Activated CD4-positive, alpha-beta memory T cell treated with anti-CD3 and anti-CD28 coated beads, Interleukin-2, amount 10 ng/mL, durations not matched to agents 7 days and 5 days (primary cell): ENCODE measurements around the gene LCN6. TPM values are rescaled to one million over a fixed set of nuclear protein-coding genes. Genes with fewer than 3 reads are reported as not detected.
"Not testable (repeated sequence)": the region's sequence is repeated elsewhere in the genome, so short reads cannot be mapped to it uniquely, and the experiment has no call there.

Experiments
- CTCF ChIA-PET: fragments of 350-600 bp; sonication (Branson Sonifier 250); formaldehyde crosslinking; loops from one replicate; lab custom pipeline; 2021; ENCODE audit warnings: antibody characterized with exemption, inconsistent platforms; lab: Charles Lee
- POLR2A ChIA-PET: fragments of 350-600 bp; sonication (Branson Sonifier 250); formaldehyde crosslinking; loops from one replicate; lab custom pipeline; 2021; ENCODE audit warnings: antibody characterized with exemption; lab: Charles Lee
- DNase-seq: peaks from one replicate; pipeline ENCODE4 v3.0.0-alpha.2; 2020
- H3K27ac Mint-ChIP-seq: one replicate; pipeline ENCODE4 v1.8.0; 2021; ENCODE audit warnings: mild to moderate bottlenecking, mixed read lengths
- H3K27me3 Mint-ChIP-seq: one replicate; pipeline ENCODE4 v1.8.0; 2021; ENCODE audit warnings: mixed read lengths
- H3K36me3 Mint-ChIP-seq: one replicate; pipeline ENCODE4 v1.8.0; 2021; ENCODE audit warnings: low read depth, mixed read lengths
- H3K4me1 Mint-ChIP-seq: one replicate; pipeline ENCODE4 v1.8.0; 2021; ENCODE audit warnings: mixed read lengths
- H3K4me3 Mint-ChIP-seq: one replicate; pipeline ENCODE4 v1.8.0; 2021; ENCODE audit warnings: mild to moderate bottlenecking, mixed read lengths
- H3K9me3 Mint-ChIP-seq: one replicate; pipeline ENCODE4 v1.8.0; 2021; ENCODE audit warnings: mixed read lengths
- total RNA-seq, 2 experiments: library from RNA; stranded (reverse); gene quantifications; one replicate each; pipeline ENCODE4 v1.2.3, GENCODE V29; 2021

Gene LCN6
- total RNA-seq, 2 experiments from 2014 or later = 0.40 TPM; not detected in 1

GRCh38 chr9:136762915-136763648 lies 14.8 kb upstream of the LCN6 start:
- ChIA-PET CTCF (no interaction called here), POLR2A (interaction anchor here (0.9 to 1.2 kb wide), 2 partner anchors 12 to 35 kb away, joined by 3 to 4 read pairs; no protein-coding TSS in a partner anchor)
- Mint-ChIP-seq H3K4me1 (peaks cover 12% of the 10 kb centered on the region), H3K27ac (no peak overlapping the region), H3K4me3 (no peak overlapping the region), H3K36me3 (no peaks in the 10 kb centered on the region), H3K27me3 (peaks cover 10% of the 10 kb centered on the region), H3K9me3 (no peaks in the 10 kb centered on the region)
- DNase-seq = peak; percentile 43

- Mint-ChIP-seq H3K4me1 (peaks cover 10% of the 10 kb centered on the region), H3K9me3 (no peaks in the 10 kb centered on the region), H3K27me3 (peaks cover 5% of the 10 kb centered on the region), H3K4me3 (no peak overlapping the region), H3K36me3 (no peaks in the 10 kb centered on the region), H3K27ac (no peak overlapping the region)
- POLR2A ChIA-PET = interaction anchor here (1.2 kb wide), 1 partner anchor 11 kb away, joined by 4 read pairs; no protein-coding TSS in a partner anchor
- DNase-seq = no peak
- CTCF ChIA-PET = no interaction called here
Measured at GRCh38 chr9:136762221-136762691, 13.9 kb upstream of the LCN6 start.

- no peak overlapping the region for H3K27ac Mint-ChIP-seq
- ChIA-PET POLR2A (interaction anchor here (1.2 to 1.4 kb wide), 2 partner anchors 10 to 12 kb away, joined by 4 read pairs; no protein-coding TSS in a partner anchor), CTCF (interaction anchor here (1.3 to 1.8 kb wide), 2 partner anchors 11 to 32 kb away, joined by 3 to 7 read pairs; no protein-coding TSS in a partner anchor)
- no peaks in the 10 kb centered on the region for H3K9me3 Mint-ChIP-seq
- no peak for DNase-seq
- no peaks in the 10 kb centered on the region for H3K27me3 Mint-ChIP-seq
- H3K4me3 Mint-ChIP-seq = no peak overlapping the region
- H3K36me3 Mint-ChIP-seq = no peaks in the 10 kb centered on the region
- peaks cover 4% of the 10 kb centered on the region for H3K4me1 Mint-ChIP-seq
Measured at GRCh38 chr9:136761545-136761981, 13.2 kb upstream of the LCN6 start.

GRCh38 chr9:136760834-136761544 lies 12.7 kb upstream of the LCN6 start:
- CTCF ChIA-PET = interaction anchor here (1.2 to 1.8 kb wide), 3 partner anchors 10 to 31 kb away, joined by 3 to 7 read pairs (median 4); no protein-coding TSS in a partner anchor
- POLR2A ChIA-PET = interaction anchor here (1.4 kb wide), 1 partner anchor 12 kb away, joined by 4 read pairs; no protein-coding TSS in a partner anchor
- peak; percentile 33 for DNase-seq
- not testable (repeated sequence) for H3K4me1 Mint-ChIP-seq, H3K9me3 Mint-ChIP-seq, H3K27ac Mint-ChIP-seq, H3K36me3 Mint-ChIP-seq, H3K27me3 Mint-ChIP-seq, H3K4me3 Mint-ChIP-seq

GRCh38 chr9:136760424-136760823 lies 12.1 kb upstream of the LCN6 start:
- ChIA-PET POLR2A (interaction anchor here (1.4 kb wide), 1 partner anchor 13 kb away, joined by 4 read pairs; no protein-coding TSS in a partner anchor), CTCF (interaction anchor here (1.2 to 1.8 kb wide), 3 partner anchors 10 to 31 kb away, joined by 3 to 7 read pairs (median 4); no protein-coding TSS in a partner anchor)
- Mint-ChIP-seq H3K4me3 (no peak overlapping the region), H3K36me3 (peaks cover 2% of the 10 kb centered on the region), H3K9me3 (peaks cover 9% of the 10 kb centered on the region), H3K4me1 (peaks cover 2% of the 10 kb centered on the region), H3K27me3 (peaks cover 2% of the 10 kb centered on the region), H3K27ac (no peak overlapping the region)
- no peak for DNase-seq

- peaks cover 3% of the 10 kb centered on the region for H3K36me3 Mint-ChIP-seq
- no peak overlapping the region for H3K4me3 Mint-ChIP-seq
- no peak overlapping the region for H3K27ac Mint-ChIP-seq
- POLR2A ChIA-PET = no interaction called here
- H3K9me3 Mint-ChIP-seq = peaks cover 11% of the 10 kb centered on the region
- H3K4me1 Mint-ChIP-seq = peaks cover 2% of the 10 kb centered on the region
- CTCF ChIA-PET = interaction anchor here (1.2 to 1.9 kb wide), 3 partner anchors 9 to 31 kb away, joined by 4 to 7 read pairs (median 7); no protein-coding TSS in a partner anchor
- no peak for DNase-seq
- peaks cover 2% of the 10 kb centered on the region for H3K27me3 Mint-ChIP-seq
Measured at GRCh38 chr9:136759436-136760325, 11.4 kb upstream of the LCN6 start.

- H3K9me3 Mint-ChIP-seq = peaks cover 11% of the 10 kb centered on the region
- no peak overlapping the region for H3K27ac Mint-ChIP-seq
- no peak for DNase-seq
- H3K36me3 Mint-ChIP-seq = peaks cover 3% of the 10 kb centered on the region
- no peak overlapping the region for H3K4me3 Mint-ChIP-seq
- ChIA-PET CTCF (interaction anchor here (0.7 to 1.9 kb wide), 4 partner anchors 10 to 332 kb away, joined by 3 to 8 read pairs (median 5); no protein-coding TSS in a partner anchor), POLR2A (interaction anchor here (1.5 kb wide), 1 partner anchor 30 kb away, joined by 4 read pairs; no protein-coding TSS in a partner anchor)
- H3K4me1 Mint-ChIP-seq = peaks cover 2% of the 10 kb centered on the region
- H3K27me3 Mint-ChIP-seq = peaks cover 2% of the 10 kb centered on the region
Measured at GRCh38 chr9:136759001-136759400, 10.7 kb upstream of the LCN6 start.

- H3K27ac Mint-ChIP-seq = no peak overlapping the region
- ChIA-PET POLR2A (interaction anchor here (0.9 to 1.6 kb wide), 3 partner anchors 9 to 31 kb away, joined by 3 to 4 read pairs (median 3); partner anchors contain the start of gene LCN6), CTCF (interaction anchor here (0.6 to 1.9 kb wide), 5 partner anchors 8 to 77 kb away, joined by 3 to 8 read pairs (median 4); no protein-coding TSS in a partner anchor)
- peaks cover 2% of the 10 kb centered on the region for H3K27me3 Mint-ChIP-seq
- no peak overlapping the region for H3K4me3 Mint-ChIP-seq
- DNase-seq = no peak
- peaks cover 2% of the 10 kb centered on the region for H3K4me1 Mint-ChIP-seq
- H3K36me3 Mint-ChIP-seq = peaks cover 3% of the 10 kb centered on the region
- H3K9me3 Mint-ChIP-seq = peaks cover 13% of the 10 kb centered on the region
Measured at GRCh38 chr9:136757751-136758140, 9.4 kb upstream of the LCN6 start.

- no peak for DNase-seq
- ChIA-PET CTCF (interaction anchor here (0.6 to 1.4 kb wide), 3 partner anchors 8 to 60 kb away, joined by 3 to 4 read pairs (median 3); no protein-coding TSS in a partner anchor), POLR2A (interaction anchor here (0.9 to 1.6 kb wide), 3 partner anchors 9 to 30 kb away, joined by 3 to 4 read pairs (median 3); partner anchors contain the start of gene LCN6)
- H3K4me3 Mint-ChIP-seq = no peak overlapping the region
- peaks cover 7% of the 10 kb centered on the region for H3K36me3 Mint-ChIP-seq
- peaks cover 17% of the 10 kb centered on the region for H3K9me3 Mint-ChIP-seq
- H3K27me3 Mint-ChIP-seq = peaks cover 5% of the 10 kb centered on the region
- H3K27ac Mint-ChIP-seq = no peak overlapping the region
- peaks cover 2% of the 10 kb centered on the region for H3K4me1 Mint-ChIP-seq
Measured at GRCh38 chr9:136757328-136757727, 9.0 kb upstream of the LCN6 start.

GRCh38 chr9:136756836-136757235 lies 8.5 kb upstream of the LCN6 start:
- H3K36me3 Mint-ChIP-seq = peaks cover 11% of the 10 kb centered on the region
- H3K4me3 Mint-ChIP-seq = no peak overlapping the region
- peaks cover 10% of the 10 kb centered on the region for H3K27me3 Mint-ChIP-seq
- peaks cover 22% of the 10 kb centered on the region for H3K9me3 Mint-ChIP-seq
- no peak overlapping the region for H3K27ac Mint-ChIP-seq
- DNase-seq = no peak
- POLR2A ChIA-PET = interaction anchor here (1.6 kb wide), 1 partner anchor 9 kb away, joined by 3 read pairs; the partner anchor contains the start of gene LCN6
- CTCF ChIA-PET = interaction anchor here (0.6 kb wide), 1 partner anchor 61 kb away, joined by 3 read pairs; no protein-coding TSS in a partner anchor
- peaks cover 2% of the 10 kb centered on the region for H3K4me1 Mint-ChIP-seq

- ChIA-PET CTCF (no interaction called here), POLR2A (no interaction called here)
- Mint-ChIP-seq H3K4me1 (peaks cover 3% of the 10 kb centered on the region), H3K27me3 (peaks cover 15% of the 10 kb centered on the region), H3K36me3 (peaks cover 15% of the 10 kb centered on the region), H3K9me3 (peaks cover 27% of the 10 kb centered on the region), H3K27ac (no peak overlapping the region), H3K4me3 (no peak overlapping the region)
- DNase-seq = no peak
Measured at GRCh38 chr9:136756134-136756438, 7.8 kb upstream of the LCN6 start.
